ENCODE measurements around the gene KLC4. TPM values are rescaled to one million over a fixed set of nuclear protein-coding genes. Genes with fewer than 3 reads are reported as not detected.
A peak's percentile ranks its signal among the peaks of the same experiment; 100 is the strongest.
"Not testable (repeated sequence)": the region's sequence is repeated elsewhere in the genome, so short reads cannot be mapped to it uniquely, and the experiment has no call there.

The KLC4 gene
- polyA plus RNA-seq, 3 donors, result 53.8 to 79.3 (median 57.6) TPM

DNA sequence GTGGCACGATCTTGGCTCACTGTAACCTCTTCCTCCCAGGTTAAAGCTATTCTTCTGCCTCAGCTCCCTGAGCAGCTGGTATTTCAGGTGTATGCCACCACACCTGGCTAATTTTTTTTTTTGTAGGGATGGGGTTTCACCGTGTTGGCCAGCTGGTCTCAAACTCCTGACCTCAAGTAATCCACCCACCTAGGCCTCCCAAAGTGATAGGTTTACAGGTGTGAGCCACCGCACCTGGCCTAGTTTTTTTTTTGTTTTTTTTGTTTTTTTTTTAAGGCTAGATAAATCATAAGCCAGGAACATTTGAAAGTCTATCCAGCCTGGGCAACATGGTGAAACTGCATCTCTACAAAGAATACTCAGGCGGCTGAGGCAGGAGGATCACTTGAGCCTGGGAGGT, 27.1 kb upstream of the KLC4 start:
- no peak for DNase-seq (ENCODE audit: extremely low read depth in 1 of 11, low read depth in 9 of 11, low spot score in 4 of 11)

DNA sequence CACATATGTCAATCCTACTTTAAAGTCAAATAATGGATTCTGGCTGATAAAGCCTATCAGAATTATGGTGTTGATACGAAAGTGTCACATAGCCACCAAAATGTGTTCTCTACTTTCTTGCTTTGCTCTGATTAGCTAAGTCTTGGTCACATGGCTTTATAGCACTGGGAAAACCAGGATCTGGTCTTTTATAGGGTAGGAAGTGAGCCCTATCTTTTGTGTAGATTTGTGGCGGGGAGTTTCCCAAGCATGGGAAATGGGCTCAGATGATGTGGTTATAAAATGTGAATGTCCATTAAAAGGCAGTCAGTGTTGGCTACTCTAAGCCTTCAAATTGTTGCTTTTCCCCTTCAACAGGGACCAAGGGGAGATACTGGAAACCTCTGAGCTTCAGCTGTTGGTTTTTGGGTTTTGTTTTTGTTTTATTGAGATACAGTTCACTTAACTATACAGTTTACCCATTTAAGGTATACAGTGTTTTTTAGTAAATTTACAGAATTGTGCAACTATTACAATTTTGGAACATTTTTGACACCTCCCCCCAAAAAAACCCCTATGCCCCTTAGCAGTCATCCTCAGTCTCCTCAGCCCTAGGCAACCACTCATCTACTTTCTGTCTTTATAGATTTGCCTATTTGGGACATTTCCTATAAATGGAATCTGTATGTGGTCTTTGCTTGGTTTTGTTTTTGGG, 25.8 kb upstream of the KLC4 start:
- DNase-seq (ENCODE audit: extremely low read depth in 1 of 11, low read depth in 9 of 11, low spot score in 4 of 11), result no peak

GRCh38 chr6:43034190-43034525, 25.3 kb upstream of the KLC4 start:
- DNase-seq (ENCODE audit: extremely low read depth in 1 of 11, low read depth in 9 of 11, low spot score in 4 of 11), result no peak

GRCh38 chr6:43035495-43036194, 23.8 kb upstream of the KLC4 start:
- DNase-seq (ENCODE audit: extremely low read depth in 1 of 11, low read depth in 9 of 11, low spot score in 4 of 11), result no peak

DNA sequence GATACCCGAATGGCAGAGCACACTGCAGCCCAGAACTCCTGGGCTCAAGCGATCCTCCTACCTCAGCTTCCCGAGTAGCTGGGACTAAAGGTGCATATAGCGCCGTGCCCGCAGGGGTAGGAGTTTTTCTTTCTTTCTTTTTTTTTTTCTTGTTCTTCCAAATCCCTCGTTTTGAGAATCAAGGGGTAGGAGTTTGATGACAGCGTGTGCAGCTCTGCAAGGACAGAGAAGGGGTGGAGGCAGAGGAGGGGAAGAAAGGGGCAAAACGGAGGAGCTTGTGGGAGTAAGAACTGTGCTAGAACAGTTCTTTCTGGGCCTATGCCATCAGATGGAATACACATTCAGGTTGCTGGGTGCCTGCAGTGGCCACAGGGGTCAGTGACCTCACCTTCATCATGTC, 22.7 kb upstream of the KLC4 start:
- DNase-seq (ENCODE audit: extremely low read depth in 1 of 11, low read depth in 9 of 11, low spot score in 4 of 11), result no peak

GRCh38 chr6:43037197-43037596, 22.2 kb upstream of the KLC4 start:
- DNase-seq (ENCODE audit: extremely low read depth in 1 of 11, low read depth in 9 of 11, low spot score in 4 of 11), result no peak

DNA sequence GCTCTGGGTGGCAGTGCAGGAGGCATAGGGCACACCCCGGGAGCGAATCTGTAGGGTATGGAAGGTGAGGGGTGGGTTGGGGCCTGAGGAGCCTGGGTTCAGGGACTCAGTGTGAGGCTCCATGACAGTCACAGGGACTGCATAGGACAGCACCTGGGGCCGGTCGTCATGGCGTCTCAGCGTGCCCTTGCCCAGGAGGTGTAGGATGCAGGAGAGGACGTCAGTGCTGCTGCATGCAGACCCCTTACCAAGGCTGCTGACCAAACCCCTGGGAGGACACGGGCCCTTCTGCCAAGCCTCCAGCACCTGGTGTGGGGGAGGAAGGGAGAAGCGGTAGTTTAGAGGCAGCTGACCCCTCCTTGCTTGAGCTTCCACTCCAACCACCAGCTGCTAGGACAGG, 21.7 kb upstream of the KLC4 start:
- no peak for DNase-seq (ENCODE audit: extremely low read depth in 1 of 11, low read depth in 9 of 11, low spot score in 4 of 11)

DNA sequence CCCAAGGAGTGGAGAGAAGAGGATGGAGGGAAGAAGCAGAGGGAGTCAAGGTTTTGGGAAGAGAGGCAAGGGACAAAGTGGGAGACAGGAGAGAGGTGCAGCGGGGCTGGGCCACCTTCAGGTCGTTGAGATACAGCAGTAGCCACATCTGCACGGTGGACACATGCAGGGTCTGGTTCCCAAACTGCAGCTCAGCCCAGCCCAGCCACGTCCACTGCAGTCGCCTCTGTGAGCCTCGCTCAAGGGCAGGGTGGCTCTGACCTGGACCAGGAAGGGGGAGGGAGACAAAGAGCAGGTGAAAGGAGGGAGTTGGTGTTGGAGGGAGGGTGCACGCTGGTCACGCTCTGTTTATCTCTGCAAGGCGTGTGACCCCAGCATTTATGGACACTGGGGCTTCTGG, 20.7 kb upstream of the KLC4 start:
- no peak for DNase-seq (ENCODE audit: extremely low read depth in 1 of 11, low read depth in 9 of 11, low spot score in 4 of 11)

DNA sequence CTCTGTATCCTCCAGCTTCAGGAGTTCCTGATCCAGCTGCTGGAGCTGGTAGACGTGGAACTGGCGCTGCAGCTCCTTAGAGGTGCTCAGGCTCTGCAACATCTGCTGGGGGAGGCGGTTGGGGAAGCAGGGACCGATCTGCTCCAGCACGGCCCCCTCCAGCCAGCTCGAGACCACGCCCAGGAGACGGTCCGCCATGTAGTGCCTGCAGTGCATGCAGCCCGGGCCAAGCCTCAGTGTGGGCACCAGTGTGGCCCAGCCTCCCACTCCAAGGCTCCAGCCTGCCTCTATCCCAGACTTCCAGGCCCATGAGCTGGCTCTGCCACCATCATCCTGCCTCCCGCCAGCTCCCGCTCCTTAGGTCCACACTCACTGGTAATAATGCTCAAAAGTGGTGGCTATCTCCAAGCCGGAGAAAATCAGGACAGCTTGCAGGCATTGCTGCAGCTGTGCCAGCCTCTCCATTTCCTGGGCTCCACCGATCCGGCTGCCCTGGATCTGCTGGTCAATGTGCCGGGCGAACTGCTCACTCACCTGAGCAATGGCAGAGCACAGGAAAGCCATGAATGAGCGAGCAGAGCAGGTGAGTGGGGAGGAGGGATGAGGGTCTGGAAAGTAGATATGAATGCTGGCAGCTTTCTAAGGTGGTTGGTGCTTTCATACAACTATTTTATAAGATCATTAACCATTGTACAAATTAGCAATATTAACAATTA, 18.7 kb upstream of the KLC4 start:
- DNase-seq (ENCODE audit: extremely low read depth in 1 of 11, low read depth in 9 of 11, low spot score in 4 of 11), result no peak

DNA sequence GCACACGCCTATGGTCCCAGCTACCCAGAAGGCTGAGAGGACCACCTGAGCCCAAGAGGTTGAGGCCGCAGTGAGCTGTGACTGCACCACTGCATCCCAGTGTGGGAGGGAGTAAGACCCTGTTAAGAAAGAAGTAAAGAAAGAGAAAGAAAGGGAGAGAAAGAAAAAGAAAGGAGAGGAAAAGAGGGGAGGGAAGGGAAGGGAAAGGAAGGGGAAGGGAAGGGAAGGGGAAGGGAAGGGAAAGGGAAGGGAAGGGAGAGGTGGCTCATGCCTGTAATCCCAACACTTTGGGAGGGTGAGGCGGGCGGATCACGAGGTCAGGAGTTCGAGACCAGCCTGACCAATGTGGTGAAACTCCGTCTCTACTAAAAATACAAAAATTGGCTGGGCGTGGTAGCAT, 18.0 kb upstream of the KLC4 start:
- DNase-seq (ENCODE audit: extremely low read depth in 1 of 11, low read depth in 9 of 11, low spot score in 4 of 11), result not testable (repeated sequence)

DNA sequence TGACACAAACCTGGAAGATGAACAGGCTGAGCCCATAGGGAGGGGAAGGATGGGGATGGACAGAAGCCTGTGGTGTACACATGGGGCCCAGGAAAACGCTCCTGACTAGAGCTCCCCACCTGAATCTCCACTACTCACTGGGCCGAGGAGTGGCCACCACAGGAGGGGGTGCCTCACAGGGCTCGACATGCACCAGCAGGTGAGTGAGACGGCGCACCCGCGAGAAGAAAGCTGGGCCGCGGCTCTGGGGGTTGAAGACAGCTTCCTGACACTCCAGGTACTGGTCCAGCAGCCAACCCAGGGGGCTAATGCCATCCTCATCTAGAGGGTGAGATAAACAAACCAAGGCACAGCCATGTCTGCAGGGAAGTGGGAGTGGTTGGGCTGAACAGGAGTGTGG, 16.1 kb upstream of the KLC4 start:
- DNase-seq (ENCODE audit: extremely low read depth in 1 of 11, low read depth in 9 of 11, low spot score in 4 of 11), result no peak

DNA sequence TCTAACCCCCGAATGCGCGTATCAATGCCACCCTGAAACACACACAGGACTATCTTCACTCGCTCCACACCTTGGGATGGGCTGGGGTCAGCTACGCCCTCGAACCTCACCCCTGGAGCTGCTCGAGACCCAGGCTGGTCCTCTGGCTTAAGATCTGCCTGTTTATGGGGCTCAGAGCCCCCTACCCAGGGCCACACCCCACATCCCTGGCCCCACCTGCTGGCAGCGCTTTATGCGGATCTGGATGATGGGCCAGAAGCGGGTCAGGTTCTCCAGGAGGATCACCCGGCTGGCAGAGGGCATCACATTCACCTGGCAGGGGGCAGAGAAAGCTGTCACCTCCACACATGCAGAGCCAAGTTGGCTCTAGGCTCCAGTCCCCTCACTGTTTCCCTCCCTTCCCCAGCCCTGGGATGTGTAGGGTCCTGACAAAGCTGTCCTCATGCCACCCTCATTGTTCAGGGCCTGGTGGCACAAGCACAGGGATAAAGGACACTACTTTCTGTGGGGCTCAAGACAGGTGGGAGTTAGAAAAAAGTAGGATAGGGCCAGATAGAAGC, 14.0 kb upstream of the KLC4 start:
- no peak for DNase-seq (ENCODE audit: extremely low read depth in 1 of 11, low read depth in 9 of 11, low spot score in 4 of 11)

DNA sequence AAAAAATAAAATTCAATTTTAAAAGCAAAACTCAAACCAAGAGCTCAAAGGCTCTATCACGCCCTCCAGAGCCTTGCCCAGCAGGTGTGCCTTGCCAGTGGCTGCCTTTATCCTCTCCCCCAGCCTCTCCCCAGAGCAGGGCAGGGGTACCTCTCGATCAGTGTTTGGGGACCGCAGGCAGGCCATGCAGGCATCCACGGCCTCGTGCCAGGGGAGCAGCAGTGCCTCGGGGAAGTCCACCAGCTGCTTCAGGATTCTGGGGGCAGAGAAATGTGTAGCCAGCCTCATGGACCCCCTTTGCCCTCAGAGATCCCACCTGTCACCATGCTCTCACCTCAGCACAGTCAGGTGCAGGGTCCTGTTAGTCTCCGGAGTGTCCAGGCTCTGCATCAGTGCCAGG, 11.4 kb upstream of the KLC4 start:
- DNase-seq (ENCODE audit: extremely low read depth in 1 of 11, low read depth in 9 of 11, low spot score in 4 of 11), result no peak

DNA sequence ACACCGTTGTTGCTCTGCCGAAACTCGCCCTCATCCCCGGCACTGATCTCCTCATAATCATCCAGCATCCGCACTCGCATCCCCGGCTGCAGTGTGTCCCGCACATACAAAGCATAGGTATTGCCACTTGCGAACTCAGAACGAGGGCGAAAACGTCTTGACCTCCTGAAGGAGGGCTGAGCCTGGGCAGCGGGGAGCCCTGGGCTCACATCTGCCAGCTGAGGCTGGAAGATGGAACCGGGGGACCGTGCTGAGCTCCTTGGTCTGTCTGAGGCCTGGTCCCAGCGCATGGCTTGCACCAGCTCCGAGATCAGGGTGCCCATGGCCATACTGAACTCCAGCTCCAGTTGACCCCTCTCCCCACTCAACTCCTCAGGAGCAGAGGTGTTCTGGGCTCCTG, 8.4 kb upstream of the KLC4 start:
- no peak for DNase-seq (ENCODE audit: extremely low read depth in 1 of 11, low read depth in 9 of 11, low spot score in 4 of 11)

GRCh38 chr6:43052225-43052841, 7.1 kb upstream of the KLC4 start:
- DNase-seq (ENCODE audit: extremely low read depth in 1 of 11, low read depth in 9 of 11, low spot score in 4 of 11), result no peak

DNA sequence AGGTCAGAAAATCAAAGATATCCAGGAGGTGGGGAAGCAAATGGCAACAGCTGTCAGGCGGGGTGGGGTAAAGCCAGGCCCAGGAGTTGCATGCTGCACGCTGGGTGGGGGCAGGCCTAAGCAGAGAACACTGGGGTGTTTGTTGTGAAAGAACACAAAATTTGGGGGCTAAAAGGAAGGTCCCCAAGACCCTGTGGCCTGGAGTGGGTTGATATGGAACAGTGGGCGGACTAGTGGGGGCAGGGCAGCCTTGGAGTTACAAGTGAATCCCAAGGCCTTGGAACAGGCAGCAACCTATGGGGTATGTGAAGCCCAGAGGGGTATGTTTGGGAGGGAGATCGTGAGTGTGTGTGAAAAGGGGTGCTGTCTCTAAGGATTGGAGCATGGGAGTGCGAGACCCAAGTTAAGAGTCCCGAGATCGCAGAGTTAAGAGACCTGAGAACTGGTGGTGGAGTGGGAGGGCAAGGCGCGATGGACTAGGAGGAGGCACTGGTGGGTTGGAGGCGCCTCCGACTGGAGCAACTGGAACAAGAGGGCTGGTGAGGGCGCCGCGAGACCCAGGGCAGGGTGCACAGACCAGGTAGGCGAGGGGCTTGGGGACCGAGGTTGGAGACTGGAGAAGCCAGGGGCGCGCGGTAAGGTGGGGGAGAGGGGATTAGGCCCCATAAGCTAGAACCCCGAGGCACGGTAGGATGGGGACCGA, 6.4 kb upstream of the KLC4 start:
- peak in 1 of 11 donors; percentile 13 for DNase-seq (ENCODE audit: extremely low read depth in 1 of 11, low read depth in 9 of 11, low spot score in 4 of 11)

- peak in 10 of 11 donors; percentile 78 to 94 (median 90) for DNase-seq (ENCODE audit: extremely low read depth in 1 of 11, low read depth in 9 of 11, low spot score in 4 of 11)
Measured at GRCh38 chr6:43053545-43054205, 5.8 kb upstream of the KLC4 start, which contains the start of gene CUL7. TSS of gene CUL7 (minus strand) at chr6:43053851. CDS start at chr6:43052788, 1,063 bp downstream.

GRCh38 chr6:43054206-43054943, 5.1 kb upstream of the KLC4 start:
- DNase-seq (ENCODE audit: extremely low read depth in 1 of 11, low read depth in 9 of 11, low spot score in 4 of 11), result no peak

Data from renal cortex interstitium (tissue), 11 donors.